UCSD-AML1 (cell line): ENCODE measurements around the gene PAEP.

Experiments used
- DNase-seq: peaks from one replicate; lab custom pipeline; 2025; ENCODE audit not compliant: unreplicated experiment; lab: John Stamatoyannopoulos, UW

Gene PAEP

DNA sequence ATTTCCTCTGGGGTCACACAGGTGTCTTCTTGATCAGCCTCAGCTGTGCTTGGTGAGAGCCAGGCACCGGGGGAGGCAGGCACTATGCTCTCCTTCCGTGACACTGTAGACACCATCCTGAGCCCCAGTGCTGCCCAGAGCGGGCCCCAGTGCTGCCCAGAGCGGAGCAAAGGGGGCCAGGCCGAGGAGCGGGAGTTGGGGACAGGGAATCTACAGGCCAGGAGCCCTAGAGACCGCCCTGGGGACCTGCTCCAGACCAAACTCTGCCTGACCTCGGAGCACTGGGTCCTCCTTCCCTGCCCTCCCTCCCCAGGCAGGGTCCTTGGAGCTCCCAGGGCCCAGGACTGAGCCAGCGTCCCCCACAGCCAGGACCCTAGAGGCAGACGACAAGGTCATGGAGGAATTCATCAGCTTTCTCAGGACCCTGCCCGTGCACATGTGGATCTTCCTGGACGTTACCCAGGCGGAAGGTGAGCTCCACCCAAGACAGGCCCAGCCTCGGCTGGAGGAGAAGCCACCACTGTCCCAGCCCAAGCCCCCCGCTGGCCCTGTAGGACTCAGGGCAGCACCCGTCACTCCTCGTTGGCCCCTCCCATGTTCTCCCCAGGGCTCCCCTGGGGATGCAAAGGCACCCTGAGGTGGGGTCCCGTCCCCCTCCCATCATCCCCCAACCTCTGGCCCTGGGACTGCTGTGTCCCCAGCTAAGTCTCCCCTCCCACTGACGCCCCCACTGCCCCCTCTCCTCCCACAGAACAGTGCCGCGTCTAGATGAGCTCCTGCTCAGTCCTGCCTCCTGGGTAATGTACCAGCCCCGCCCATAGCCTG lies 30.2 kb downstream of the PAEP start:
- no peak for DNase-seq

DNA sequence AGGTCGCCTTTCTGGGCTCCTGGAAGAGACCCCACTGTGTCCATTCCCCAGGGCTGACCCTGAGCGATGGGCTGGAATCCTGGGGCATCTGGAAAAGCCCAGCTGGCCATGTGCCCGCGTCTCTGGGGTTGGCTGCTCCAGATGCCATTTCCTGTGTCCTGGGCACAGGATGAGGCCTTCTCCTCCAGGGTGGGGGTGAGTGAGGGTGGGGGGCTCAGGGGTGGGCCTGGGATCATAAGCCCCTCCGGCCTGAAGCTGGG lies 30.7 kb downstream of the PAEP start:
- no peak for DNase-seq

DNA sequence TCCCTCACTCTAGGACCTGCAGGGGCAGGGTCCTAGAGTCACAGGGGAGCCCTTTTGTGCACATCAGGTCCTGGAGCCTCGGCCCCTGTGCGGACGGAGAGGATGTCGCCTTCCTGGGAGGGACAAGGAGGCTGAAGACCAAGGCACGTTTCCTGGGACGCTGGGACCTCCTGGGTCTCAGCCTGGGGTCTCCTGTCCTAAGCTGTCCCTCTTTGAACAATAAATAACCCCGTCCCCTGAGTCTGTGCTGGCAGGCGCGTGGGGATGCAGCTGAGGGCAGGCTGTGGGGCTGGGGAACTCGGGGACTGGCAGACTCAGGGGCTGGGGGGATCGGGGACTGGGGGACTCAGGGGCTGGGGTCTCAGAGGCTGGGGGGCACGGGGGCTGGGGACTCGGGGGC lies 31.1 kb downstream of the PAEP start:
- DNase-seq = no peak

DNA sequence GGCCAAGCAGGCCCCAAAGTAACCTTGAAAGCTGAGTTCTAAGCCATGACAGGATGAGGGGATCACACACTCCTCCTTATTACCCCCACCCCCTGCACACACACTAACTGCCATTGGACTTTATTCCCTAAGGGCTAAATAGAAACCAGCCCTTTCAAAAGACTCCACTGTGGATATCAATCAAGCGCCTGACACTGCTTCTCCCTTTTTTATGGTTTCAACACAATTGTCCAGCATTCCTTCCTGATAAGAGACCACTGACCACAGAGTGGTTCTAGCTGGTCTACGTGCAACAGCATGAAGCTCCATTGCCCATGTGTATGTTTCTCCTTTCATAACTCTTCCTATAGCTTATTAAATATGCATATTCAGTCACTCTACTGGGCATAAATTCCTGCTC lies 34.7 kb downstream of the PAEP start:
- no peak for DNase-seq

DNA sequence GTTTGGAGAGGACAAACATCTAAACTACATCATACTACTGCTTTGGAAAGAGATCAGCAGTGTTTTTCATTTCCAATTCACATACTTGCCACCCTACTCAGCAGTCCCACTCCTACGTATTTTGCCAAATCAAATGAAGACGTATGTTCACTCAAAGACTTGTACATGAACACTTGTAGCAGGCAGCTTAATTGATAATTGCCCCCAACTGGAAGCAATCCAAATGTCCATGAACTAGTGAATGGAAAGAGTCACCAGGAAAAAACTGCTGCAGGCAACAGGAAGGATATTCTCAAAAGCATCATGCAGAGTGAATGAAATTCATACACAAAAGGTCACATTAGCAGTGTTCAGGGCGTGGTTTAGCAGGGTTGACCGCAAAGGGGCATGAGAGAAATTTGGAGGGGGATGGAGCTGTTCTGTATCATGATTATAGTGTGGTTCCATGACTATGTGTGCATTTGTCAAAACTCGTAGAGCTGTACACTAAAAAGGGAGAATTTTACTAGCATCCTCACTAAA lies 38.8 kb downstream of the PAEP start:
- DNase-seq = no peak

DNA sequence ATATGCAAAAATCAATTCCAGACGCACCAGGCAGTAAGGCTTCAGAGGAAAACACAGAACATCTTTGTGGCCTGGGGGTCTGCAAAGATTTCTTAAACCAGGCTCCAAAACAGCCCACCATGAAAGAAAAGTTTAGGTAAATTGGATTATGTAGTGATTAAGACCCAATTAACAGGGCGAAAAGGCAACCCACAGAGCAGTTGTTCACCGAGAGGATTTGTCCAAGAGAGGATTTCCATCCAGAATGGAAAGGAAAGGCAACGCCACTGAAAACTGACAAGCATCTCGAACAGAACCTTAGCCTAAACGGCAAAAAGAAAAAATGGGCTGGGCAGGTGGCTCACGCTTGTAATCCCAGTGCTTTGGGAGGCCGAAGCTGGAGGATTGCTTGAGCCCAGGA lies 40.4 kb downstream of the PAEP start:
- DNase-seq = no peak

DNA sequence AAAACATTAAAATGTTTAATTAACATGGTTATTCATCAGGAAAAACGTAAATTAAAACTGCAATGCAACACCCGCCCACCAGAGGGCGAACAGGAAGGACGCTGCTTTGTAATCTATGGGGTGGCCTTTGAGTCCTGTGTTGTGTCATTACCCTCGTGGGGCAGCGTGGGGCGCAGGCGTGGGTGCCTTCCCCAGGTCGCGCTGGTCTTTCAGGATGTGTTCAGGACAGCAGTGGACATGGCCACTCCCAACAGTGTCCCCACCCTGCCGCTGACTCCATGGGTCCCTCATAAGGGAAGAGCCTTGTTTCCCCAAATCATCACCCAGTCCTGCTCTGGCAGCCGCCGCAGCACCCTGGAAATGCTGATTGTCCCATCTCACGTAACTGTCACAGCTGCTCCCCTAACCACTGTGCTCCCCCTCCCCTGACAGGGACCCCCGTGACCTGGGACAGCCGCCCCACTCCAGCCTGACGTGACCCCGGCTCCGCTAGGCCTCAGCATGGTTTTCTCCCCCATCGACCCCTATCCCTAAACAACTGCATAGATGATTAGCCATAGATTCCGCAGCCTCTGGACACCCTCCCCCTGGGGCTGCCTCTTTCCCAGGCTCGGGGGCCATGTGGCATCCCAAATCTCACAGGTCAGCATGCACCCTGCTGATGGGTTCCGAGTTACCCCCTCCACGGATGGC lies 41.4 kb downstream of the PAEP start:
- DNase-seq = peak; percentile 48

DNA sequence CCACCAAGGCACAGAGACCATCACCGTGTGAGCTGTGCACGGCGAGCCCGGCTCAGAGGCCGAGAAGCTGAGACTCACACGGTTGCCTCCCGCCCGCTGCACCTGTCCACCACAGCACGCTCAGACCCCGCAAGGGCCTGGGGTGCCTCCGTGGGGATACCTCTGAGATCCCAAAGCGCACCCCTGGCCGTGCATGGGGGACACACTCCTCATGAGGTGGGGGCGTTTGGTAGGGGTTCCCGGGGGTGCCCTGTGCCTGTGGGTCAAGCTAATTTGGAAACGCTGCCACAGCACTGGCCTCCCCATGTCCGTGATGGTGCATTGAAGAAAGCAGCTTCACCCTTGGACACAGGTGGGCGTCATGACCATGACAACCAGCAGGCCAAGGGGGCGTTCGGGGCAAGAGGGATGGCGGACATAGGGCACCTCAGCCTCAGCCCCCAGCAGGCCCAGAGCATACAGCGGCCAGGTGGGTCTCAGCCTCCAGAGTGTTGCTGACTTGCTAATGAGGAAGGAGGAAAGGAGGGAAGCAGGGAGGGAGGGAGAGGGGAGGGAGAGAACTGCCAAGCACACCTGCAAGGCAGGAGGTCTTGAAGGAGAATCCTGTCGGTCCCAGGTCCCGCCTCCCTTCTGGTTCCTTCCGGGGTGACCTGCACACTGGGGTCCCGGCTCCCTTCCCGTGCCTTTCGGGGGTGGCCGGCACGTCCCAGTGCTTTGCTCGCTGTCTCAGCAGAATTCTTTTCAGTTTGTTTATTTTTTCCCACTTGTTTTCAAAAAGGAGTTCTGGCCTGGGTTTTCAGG lies 43.1 kb downstream of the PAEP start:
- no peak for DNase-seq

DNA sequence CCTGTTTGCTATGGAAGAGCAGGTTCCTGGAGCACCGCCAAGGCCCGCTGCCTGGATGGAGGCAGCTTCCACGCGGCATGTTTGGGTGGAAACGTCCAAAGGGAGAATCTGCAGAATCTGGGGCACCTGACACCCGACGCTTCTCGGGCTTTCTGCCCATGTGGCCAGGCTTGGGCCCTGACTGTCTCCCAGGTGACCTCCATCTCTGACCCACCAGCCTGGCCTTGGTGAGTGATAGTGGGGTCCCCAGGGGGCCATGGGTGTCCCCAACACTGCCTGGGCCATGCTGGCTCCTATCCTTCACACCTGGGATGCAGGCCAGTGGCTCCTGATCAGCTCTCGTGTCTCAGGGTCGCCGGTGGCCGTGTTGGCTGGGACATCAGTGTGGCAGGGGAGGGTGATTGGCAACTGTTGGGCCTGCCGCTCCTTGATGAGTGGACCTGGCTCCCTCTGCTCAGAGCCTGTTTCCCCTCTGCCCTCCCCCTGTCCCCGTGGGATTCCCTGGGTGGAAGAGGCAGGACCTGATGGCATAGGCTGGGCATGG lies 43.8 kb downstream of the PAEP start:
- DNase-seq = no peak

DNA sequence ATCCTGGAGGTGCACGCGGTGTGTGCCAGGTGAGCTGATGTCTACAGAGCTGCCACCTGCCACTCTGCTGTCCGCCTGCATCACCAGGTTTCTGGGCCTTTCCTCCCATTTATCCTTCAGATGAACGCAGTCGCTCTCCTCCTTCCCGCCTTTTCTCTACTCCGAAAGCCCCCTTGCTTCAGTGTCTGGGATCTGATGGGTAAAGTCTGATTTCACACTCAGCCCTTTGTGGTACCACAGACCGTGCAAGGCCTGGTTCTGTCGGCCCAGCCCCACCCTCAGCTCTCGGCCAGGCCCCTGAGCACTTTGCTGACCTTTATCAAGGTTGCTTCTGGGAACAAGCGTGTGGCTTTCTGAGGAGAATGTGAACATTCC lies 45.3 kb downstream of the PAEP start:
- no peak for DNase-seq

DNA sequence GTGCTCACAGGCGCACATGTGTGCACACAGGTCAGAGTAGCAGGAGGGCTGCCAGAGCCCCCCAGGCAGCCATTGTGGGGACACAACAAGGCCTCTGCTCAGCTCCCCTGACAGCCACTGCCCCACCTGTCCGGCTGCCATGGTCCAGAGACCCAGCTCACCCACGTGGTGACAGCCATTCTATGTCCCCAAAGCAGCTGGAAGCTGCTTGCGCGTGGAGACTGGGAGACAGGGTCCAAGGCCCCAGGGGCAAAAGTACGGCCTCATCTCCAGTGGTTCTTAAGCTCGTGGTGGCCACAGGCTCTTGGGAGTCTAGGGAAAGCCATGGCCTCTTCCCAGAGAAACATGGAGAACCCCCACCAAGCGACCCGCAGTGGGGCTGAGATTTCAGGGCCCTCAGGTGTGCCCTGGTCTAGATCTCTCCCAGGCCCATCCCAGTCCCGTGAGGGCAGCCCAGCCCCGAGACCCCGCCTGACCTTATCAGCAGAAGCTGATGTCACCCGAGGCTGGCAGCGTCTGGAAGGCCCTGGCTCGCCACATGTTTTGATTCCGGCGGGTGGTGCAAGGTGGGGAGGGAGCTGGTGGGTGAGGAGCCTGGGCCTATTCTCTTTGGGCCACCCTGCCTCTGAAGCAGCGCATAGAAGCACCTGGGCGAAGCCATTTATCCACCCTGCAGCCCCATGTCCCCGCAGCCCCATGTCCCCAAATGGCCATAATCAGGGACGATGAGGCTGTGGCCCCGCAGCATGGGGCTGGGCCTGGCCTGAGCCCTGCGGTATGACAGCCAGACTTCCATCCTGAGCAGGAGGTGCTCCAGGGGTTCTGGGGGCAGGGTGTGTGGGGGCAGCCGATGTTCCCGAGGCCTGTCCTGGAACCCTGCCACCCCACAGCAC lies 46.1 kb downstream of the PAEP start:
- DNase-seq = no peak

DNA sequence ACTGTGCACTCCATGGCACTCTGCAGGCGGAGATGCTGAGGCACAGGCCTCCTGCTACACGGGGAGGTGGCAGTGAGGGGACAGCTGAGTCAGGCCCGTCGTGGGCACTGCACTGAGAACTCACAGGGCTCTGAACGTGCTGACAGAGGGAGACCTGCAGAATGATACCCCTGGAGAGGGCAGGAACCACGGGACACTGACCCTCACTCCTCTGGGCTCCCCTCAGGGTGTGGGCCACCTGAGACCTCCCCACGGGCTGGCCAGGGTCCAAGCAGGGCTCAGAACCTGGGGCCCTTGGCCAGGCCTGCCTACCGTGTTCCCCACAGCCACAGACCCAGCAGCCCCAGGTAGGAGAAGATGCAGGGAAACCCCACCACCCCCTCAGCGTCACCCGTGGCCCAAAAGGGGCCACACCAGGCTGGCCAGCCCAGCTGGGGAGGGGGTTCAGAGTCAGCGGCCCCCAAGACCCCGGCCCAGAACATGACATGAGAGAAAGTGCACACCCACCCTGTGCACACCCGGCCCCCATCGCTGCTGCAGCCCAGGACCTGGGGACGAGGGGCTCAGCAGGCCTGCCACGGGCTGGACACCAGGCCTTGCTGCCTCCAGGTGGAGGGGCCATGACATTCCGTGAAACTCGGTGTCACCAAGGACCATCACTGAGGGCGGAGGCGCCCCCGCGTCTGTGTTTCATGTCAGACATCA lies 46.9 kb downstream of the PAEP start:
- DNase-seq = no peak

DNA sequence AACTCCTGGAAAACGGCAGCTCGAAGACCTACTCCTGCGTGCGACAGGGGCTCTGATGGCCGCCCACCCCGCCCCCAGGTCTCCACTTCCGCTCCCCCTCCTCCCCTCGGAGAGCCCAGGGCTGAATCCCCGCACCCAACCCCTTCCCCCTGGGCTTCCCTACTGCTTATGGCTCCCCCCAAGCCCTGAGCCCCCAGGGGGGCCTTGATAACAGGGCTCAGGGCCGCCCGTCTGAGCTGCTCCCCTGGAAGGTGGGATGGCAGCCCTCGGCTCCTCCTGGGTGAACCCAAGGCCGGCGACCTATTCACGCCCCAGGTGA lies 47.4 kb downstream of the PAEP start:
- DNase-seq = no peak

DNA sequence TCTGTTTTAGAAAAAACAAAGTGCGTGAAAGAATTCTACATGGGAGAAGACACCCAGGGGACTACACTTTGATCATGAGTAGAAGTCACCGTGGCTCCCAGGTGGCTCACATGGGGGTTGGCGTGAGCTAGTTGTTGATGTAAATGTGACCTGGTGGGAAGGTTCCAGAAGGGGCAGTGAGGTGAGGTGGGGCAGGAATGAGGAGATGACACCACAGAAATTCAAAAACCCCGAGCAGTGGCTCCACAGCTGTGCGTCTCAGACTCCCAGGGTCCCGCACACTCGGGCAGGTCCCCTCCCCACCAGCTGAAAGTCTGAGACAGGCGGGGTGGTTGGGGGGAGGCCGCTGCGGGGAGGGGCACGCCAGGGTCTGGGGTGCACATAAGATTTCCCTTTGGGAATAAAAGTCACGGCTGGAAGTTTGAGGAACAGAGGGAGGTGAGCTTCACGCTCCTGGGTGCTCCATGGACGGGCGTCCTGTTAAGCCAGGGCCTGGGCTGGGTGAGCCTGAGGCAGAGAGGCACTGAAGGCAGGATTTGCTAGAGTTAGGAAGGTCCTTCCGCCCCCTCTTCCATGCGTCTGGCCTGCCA lies 47.9 kb downstream of the PAEP start:
- no peak for DNase-seq

DNA sequence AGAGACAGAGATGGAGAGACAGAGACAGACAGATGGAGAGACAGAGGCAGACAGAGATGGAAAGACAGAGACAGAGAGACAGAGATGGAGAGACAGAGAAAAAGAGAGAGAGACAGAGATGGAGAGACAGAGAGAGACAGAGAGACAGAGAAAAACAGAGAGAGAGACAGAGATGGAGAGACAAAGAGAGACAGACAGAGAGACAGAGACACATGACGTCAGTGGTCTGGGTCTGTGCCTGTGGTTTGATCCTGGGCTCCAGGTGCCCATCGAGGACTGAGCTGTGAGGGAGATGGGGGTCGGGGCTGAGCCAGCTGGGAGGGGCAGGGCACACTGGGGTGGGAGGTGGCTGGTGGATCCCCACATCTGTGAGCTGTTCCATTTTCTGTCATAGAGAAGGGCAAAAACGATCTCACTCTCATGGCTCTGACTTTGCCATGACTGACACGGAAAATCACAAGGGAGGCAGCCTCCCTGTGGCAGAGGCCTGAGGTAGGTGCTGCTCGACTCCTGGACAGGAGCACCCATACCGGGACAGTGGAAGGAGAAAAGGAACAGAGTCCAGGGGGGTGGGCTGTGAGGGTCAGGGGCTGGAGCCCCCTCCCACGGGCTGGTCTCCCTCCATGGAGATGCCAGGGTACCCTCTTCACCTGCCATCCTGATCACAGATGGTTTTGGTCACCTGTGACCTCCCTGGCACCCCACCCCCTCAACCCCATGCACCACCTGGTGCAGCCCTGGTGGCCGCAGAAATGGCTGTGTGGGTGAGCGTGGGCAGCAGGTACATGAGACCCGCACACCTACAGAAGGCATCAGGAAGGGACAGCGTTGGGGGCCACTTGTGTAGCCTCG lies 49.0 kb downstream of the PAEP start:
- no peak for DNase-seq

DNA sequence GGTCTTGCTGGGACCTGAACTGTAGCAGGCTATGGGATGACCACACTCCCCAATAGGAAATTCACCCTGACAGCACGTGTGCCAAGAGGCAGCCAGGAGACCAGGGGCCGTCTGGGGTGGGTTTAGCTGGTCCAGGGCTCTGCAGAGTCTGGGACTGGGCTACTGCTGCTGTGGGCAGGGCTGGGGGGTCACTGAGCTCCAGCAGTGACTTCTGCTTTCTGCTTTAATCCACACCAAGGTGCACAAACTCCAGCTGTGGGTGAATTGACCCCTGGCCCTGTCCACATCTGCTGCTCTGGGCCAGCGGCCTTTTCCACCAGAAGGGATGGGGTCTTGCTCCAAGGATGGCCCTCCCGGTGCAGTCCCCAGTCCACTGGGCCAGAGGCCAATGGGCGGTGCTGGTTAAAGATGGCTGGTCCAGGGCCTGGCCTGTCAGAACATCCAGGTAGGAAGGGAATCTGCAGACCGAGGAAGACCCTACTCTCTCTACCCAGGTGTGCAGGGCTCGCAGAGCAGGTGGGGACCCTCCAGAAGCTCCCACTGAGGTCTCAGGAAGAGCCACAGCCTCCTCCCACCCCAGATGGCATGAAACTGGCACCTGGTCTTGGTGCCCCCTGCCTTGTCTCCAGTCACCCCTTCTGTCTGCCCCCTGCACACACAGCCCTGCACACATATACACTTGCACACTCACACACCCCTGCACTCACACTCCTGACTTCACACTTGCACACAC lies 49.8 kb downstream of the PAEP start:
- no peak for DNase-seq

DNA sequence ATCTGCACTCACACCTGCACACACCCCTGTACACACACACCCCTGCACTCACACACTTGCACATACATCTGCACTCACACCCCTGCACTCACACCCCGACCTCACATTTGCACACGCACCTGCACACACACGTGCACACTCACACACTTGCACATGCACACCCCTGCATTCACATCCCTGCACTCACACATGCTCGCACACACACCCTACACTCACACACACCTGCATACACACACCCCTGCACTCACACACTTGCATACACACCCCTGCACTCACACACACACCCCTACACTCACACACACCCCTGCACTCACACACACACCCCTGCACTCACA lies 50.3 kb downstream of the PAEP start:
- no peak for DNase-seq

DNA sequence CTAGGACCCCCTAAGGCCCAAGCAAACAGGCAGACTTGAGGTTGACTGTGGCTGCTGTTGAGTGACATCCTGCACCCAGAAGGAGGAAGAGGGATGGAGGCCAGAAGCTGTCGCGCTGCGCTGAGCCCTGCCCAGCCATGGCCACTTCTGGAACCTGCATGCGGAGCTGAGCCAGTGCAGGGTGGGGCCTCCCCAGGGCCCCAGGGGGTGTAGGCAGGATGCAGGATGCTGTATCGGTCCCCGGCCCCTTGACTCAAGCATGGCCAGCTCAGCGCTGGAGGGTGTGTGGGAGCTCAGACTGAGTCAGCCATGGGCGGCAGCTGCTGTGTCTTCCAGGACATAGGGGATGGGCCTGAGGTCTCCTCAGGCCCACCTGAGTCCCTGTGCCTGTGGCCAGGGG lies 50.9 kb downstream of the PAEP start:
- DNase-seq = no peak
